A549 treated with CORT108297 at 1 μM for 4 hours (cell line): ENCODE results near the gene QRFP. TPM values are rescaled to one million over a fixed set of nuclear protein-coding genes. Genes with fewer than 3 reads are reported as not detected.

Experiments
- total RNA-seq: library from RNA; stranded (reverse); fragments of 200-300 nt; extraction: Qiagen RNA extraction; gene quantifications from 5 replicates; pipeline ENCODE4 v1.2.3, GENCODE V29; 2022

The QRFP gene
- total RNA-seq: not detected in 5 replicates

DNA sequence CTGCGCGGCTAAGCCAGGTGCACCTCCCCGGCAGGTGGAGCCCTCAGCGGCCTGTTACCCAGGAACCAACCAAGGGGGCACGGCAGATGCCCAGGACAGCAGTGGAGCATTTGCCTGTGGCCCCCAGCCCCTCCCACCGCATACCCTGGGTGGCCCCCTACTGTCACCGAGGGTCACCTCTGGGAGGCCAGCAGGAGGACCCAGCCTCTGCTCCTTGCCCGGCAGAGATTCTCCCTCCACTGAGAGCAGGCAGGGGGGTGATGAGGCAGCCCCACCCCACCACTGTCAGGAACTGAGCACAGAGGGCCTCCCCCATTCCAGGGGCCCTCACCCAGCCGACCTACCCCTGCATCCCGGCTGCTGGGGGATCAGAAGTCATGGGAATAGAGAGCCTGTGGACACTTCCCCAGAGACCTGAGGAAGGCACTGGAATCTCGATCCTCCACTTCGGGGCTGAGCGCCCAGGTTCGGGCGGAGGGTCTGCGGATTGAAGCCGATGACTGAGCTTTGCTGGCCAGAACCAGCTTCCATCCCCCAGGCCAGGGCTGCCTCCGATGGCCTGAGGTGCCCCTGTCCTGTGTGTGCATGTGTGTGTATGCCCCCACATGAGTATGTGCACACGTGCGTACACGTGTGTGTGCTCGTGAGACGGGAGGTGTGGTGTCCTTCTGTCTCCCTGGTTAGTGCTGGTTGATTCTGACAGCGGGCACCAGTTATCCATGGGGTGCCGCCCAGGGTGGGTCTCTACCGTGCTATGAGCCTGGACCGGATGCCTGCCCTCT, at the start of gene QRFP:
TSS of gene QRFP (minus strand) at position 580 of the 782 bp plus-strand sequence. CDS start 2,974 bp downstream, outside the sequence.

GRCh38 chr9:130938652-130939404, 42.2 kb upstream of the QRFP start, which contains the start of gene FIBCD1:
Gene FIBCD1 (minus strand): TSS chr9:130939247. CDS start chr9:130938607, 640 bp downstream.

Other genes starting within 250 kb of the QRFP start
- gene PRDM12, start 232.2 kb downstream of the QRFP start, total RNA-seq: 0.22 to 0.43 TPM (median 0.32 TPM) in 5 replicates
- gene EXOSC2, start 203.0 kb downstream of the QRFP start, total RNA-seq: 53.8 to 86.5 TPM (median 55.2 TPM) in 5 replicates
- 39.8 to 57.1 TPM (median 50.8 TPM) in 5 replicates for gene ABL1, start 61.6 kb downstream of the QRFP start, total RNA-seq
- 6.5 to 15.1 TPM (median 12.4 TPM) in 5 replicates for gene FIBCD1, start 42.4 kb upstream of the QRFP start, total RNA-seq
- 1.4 to 2.7 TPM (median 2.1 TPM) in 5 replicates for gene LAMC3, start 112.4 kb upstream of the QRFP start, total RNA-seq
- gene AIF1L, start 199.7 kb upstream of the QRFP start, total RNA-seq: 1.4 to 1.6 TPM (median 1.5 TPM) in 5 replicates
- gene NUP214, start 228.8 kb upstream of the QRFP start, total RNA-seq: 23.3 to 28.0 TPM (median 25.2 TPM) in 5 replicates